HPDE6-E6E7 (cell line): ENCODE data around the gene ACE2.
A peak's percentile ranks its signal among the peaks of the same experiment; 100 is the strongest.

Experiments
- DNase-seq: peaks from one replicate; pipeline ENCODE4 v3.0.0; 2011; ENCODE audit warnings: missing footprints; ENCODE audit errors: extremely low spot score

ACE2 gene

GRCh38 chrX:15574017-15574416, 26.7 kb downstream of the ACE2 start:
- DNase-seq: no peak

GRCh38 chrX:15570145-15570544, 30.6 kb downstream of the ACE2 start:
- no peak for DNase-seq

GRCh38 chrX:15567886-15568616, 32.7 kb downstream of the ACE2 start:
- DNase-seq: no peak

GRCh38 chrX:15567267-15567666, 33.5 kb downstream of the ACE2 start:
- DNase-seq: no peak

- no peak for DNase-seq
Measured at GRCh38 chrX:15566244-15566643, 34.5 kb downstream of the ACE2 start.

- peak; percentile 56 for DNase-seq
Measured at GRCh38 chrX:15564981-15565579, 35.7 kb downstream of the ACE2 start.

GRCh38 chrX:15563056-15563455, 37.7 kb downstream of the ACE2 start:
- DNase-seq: no peak

GRCh38 chrX:15560924-15561323, 39.8 kb downstream of the ACE2 start:
- DNase-seq: no peak

GRCh38 chrX:15559227-15559626, 41.5 kb downstream of the ACE2 start:
- DNase-seq: no peak

- no peak for DNase-seq
Measured at GRCh38 chrX:15549189-15550012, 51.4 kb downstream of the ACE2 start.

- DNase-seq: no peak
Measured at GRCh38 chrX:15547356-15547755, 53.4 kb downstream of the ACE2 start.

GRCh38 chrX:15546745-15547144, 54.0 kb downstream of the ACE2 start:
- DNase-seq: no peak

- DNase-seq: no peak
Measured at GRCh38 chrX:15530318-15530717, 70.4 kb downstream of the ACE2 start.

- no peak for DNase-seq
Measured at GRCh38 chrX:15529165-15529564, 71.6 kb downstream of the ACE2 start.

GRCh38 chrX:15525664-15526416, 74.9 kb downstream of the ACE2 start:
- no peak for DNase-seq

- no peak for DNase-seq
Measured at GRCh38 chrX:15524417-15524816, 76.3 kb downstream of the ACE2 start.

- no peak for DNase-seq
Measured at GRCh38 chrX:15523088-15523487, 77.7 kb downstream of the ACE2 start.

GRCh38 chrX:15522464-15522863, 78.3 kb downstream of the ACE2 start:
- no peak for DNase-seq

GRCh38 chrX:15515931-15516330, 84.8 kb downstream of the ACE2 start:
- no peak for DNase-seq

GRCh38 chrX:15514279-15514678, 86.5 kb downstream of the ACE2 start:
- no peak for DNase-seq

- peak; percentile 32 for DNase-seq
Measured at GRCh38 chrX:15512401-15512965, 88.3 kb downstream of the ACE2 start.

- DNase-seq: no peak
Measured at GRCh38 chrX:15511563-15511962, 89.2 kb downstream of the ACE2 start.
